ENCODE measurements around the gene LRRC72.

DNA sequence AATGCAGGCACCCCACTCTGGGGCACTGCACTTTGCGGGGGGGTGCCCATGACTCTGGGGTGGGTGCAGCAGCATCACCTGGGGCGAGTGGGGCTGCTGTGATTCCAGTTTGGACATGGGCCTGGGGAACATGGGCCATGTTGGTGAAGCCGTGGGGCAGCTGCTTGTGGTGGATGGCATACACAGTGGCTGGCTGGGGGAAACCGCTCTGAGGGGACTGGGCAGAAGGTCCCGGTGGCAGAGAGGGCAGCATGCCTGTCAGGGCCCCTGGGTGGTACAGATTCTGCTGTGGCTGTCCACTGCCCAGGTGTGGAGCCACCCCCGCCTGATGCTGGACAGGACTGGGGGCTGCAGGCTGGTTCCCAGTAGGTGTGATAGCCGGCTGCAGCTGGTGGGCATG is 57.2 kb downstream of the LRRC72 start:
- TF ChIP-seq CTCF (conservative IDR thresholded peaks at IDR 0.05) (no peak), ZFX (IDR thresholded peaks at IDR 0.05) (no peak)

Data from C4-2B (cell line).